RKO (cell line): ENCODE measurements around the gene COX6B1.
"Not testable (repeated sequence)": the region's sequence is repeated elsewhere in the genome, so short reads cannot be mapped to it uniquely, and the experiment has no call there.

ENCODE experiments used
- DNase-seq: peaks from one replicate; pipeline ENCODE4 v3.0.0-alpha.2; 2016; ENCODE audit warnings: low spot score

The COX6B1 gene

DNA sequence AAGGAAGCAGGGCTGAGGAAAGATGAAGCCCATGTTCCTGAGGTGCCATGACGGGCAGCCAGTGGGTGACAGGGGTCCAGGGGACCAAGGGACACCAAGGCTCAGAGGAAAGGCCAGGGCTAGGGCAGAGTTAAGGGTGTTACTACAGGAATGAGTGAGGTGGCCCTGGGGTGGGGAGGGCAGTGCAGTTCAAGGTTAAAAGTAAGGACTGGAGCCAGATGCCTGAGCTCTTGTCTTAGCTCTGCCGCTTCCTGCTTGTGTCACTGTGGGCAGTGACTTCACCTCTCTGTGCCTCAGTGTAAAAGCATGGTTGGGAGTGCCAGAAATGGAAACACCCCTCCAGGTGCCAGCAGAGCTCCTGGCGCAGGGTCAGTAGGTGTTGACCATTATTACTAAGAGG, 11.5 kb upstream of the COX6B1 start:
- DNase-seq = no peak

DNA sequence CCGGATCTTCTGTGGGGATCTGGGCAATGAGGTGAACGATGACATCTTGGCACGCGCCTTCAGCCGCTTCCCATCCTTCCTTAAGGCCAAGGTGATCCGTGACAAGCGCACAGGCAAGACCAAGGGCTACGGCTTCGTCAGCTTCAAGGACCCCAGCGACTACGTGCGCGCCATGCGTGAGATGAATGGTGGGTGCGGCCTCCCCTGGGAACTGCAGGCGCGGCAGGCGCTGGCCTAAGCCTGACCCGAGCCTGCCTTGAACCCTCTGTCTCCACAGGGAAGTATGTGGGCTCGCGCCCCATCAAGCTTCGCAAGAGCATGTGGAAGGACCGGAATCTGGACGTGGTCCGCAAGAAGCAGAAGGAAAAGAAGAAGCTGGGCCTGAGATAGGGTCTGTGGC, 11.0 kb upstream of the COX6B1 start:
- DNase-seq = no peak

DNA sequence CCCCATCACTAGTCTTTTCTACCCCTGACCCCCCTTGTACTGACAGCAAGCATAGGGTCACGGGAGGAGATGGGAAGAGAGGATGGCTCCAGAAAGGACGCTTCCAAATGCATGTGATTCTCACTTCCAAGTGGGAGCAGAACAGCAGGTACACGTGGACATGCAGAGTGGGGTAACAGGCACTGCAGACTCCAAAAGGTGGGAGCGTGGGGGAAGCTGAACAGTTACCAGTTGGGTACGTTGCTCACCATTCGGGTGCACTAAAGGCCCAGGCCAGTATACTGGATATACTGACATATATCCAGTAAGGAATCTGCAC, 8.8 kb upstream of the COX6B1 start:
- DNase-seq = no peak

DNA sequence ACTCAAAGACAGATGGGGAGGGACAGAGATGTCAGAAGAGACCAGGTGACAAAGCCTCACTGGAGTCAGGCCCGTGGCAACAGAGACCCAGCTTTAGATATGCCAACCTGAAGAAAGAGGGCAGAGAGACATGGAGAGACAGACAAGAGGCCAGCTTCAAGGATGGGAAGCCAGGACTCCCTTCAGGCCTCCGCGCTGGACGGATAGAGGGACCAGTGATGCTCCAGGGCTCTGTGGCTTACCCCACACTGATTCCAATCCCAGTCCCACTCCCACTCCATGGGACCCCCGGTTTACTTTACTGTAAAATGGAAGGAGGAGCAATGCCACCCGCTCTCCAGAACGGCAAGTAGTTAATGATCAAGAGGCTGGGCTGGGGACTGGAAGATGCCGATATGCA, 8.3 kb upstream of the COX6B1 start:
- DNase-seq = no peak

DNA sequence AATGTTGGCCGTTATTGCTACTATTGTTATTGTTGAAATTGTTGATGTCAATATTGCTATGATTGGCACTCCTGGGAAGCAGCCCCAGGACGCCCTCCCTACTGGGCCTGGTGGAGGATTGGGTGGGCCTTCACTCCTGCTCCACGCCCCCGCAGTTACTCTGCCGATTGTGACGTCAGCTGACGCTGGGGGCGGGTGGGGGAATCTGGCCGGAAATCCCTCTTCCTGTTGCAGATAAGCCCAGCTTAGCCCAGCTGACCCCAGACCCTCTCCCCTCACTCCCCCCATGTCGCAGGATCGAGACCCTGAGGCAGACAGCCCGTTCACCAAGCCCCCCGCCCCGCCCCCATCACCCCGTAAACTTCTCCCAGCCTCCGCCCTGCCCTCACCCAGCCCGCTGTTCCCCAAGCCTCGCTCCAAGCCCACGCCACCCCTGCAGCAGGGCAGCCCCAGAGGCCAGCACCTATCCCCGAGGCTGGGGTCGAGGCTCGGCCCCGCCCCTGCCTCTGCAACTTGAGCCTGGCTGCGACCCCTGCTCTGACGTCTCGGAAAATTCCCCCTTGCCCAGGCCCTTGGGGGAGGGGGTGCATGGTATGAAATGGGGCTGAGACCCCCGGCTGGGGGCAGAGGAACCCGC, 6.5 kb upstream of the COX6B1 start, which contains the start of gene ETV2:
TSS of gene ETV2 (plus strand) at position 231 of the 637 bp plus-strand sequence. CDS start 716 bp downstream, outside the sequence.
- no peak for DNase-seq

DNA sequence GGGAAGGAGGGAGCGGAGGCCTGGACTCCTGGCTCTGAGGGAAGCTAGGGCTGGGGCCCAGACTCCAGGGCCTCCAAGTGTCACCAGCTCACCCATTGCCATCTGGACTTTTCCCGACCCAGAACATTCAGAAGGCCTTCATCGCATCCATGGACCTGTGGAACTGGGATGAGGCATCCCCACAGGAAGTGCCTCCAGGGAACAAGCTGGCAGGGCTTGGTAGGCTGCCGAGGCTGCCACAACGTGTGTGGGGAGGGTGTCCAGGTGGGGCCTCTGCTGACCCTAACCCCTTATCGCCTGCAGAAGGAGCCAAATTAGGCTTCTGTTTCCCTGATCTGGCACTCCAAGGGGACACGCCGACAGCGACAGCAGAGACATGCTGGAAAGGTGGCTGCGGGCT, 5.8 kb upstream of the COX6B1 start:
- DNase-seq = no peak

DNA sequence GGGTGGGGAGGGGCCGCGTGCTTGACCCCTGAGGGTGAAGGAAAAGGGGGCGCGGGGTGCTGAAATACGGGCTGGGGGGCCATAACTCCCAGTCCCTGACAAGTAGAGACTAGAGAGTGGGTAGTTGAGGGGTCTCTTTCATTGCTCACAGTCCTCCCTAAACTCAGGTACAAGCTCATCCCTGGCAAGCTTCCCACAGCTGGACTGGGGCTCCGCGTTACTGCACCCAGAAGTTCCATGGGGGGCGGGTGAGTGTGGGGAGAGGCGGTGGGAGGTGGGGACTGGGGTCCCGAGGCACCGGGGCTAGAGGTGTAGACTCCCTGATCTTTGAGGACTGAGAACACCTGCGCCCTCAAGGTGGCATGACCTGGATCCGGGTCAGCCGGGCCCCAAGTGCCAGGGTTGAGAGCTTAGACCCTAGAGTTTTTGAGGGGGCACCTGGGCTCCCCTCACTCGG, 5.3 kb upstream of the COX6B1 start:
- DNase-seq = no peak

DNA sequence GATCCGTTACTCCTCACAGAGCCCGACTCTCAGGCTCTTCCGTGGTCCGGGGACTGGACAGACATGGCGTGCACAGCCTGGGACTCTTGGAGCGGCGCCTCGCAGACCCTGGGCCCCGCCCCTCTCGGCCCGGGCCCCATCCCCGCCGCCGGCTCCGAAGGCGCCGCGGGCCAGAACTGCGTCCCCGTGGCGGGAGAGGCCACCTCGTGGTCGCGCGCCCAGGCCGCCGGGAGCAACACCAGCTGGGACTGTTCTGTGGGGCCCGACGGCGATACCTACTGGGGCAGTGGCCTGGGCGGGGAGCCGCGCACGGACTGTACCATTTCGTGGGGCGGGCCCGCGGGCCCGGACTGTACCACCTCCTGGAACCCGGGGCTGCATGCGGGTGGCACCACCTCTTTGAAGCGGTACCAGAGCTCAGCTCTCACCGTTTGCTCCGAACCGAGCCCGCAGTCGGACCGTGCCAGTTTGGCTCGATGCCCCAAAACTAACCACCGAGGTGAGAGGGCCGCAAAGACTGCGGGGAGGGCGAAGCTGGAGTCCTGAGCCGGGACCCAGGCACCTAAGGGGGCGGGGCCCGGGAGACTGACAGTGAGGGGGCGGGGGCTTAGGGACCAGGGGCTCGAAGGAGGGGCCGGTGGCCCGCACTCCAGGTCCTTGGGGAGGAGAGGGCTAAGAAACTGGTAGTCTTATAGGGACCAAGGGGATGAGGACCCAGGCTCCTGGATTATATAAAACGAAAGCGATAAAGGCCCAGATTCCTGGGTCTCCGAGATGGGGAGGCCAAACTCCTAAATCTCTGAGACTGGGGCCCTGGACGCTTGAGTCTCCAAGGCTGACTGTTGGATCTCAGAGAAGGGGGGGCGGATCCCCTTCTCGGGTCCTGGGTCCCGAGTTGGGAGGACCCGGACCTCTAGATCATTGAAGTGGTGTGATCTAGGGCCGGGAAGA, 4.6 kb upstream of the COX6B1 start:
- peak; percentile 86 for DNase-seq

DNA sequence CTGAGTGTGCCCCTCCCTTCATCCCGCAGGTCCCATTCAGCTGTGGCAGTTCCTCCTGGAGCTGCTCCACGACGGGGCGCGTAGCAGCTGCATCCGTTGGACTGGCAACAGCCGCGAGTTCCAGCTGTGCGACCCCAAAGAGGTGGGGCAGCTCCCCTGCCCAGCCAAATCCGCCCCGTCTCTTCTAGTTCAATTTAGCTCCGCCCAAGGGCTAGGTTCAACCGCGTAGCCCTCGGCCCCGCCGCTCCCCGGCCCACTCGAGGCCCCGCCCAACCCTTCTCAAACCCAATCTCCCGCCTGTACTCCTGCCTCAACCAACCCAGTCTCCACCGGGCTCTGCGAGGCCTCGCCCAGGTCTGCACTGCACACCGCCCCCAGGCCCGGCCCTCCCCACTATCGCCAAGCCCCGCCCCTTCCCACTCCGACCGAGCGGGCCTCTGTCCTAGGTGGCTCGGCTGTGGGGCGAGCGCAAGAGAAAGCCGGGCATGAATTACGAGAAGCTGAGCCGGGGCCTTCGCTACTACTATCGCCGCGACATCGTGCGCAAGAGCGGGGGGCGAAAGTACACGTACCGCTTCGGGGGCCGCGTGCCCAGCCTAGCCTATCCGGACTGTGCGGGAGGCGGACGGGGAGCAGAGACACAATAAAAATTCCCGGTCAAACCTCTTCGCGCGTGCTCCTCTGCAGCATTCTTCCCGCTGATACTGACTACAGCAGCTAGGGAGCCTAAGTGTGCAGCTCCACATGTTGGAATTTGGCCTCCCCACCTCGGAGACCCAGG, 3.7 kb upstream of the COX6B1 start:
- peak; percentile 95 for DNase-seq

DNA sequence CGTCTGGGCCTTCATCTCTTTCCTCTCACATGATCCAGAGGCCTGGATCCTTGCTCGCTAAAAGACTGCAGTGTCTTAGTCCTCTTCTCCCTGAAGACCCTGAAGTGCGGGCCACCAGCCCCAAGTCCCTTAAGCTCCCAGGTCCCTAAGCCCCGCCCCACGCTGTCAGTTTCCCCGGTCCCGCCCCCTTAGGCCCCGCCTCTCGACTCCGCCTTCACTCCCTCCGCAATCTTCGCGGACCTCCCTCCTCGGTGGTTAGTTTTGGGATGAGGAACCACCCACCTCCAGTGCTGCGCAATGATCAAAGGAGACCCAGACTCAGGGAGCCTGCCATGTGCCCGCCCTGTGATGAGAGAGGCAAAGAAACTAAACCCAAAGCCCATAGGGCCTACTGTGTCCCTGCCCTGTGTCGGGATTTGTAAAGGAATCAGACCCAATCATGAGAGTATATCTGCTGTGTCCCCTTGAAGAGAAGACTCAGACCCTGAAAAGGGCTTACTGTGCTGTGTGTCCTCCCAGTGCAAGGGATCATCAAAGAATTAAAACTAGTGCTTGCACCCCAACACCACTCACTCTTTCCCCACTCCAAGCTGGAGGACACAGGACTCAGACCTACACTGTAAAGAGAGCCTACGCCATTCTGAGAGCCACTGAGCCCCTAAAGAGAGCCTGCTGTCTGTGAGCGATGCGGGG, 3.0 kb upstream of the COX6B1 start:
- peak; percentile 67 for DNase-seq

DNA sequence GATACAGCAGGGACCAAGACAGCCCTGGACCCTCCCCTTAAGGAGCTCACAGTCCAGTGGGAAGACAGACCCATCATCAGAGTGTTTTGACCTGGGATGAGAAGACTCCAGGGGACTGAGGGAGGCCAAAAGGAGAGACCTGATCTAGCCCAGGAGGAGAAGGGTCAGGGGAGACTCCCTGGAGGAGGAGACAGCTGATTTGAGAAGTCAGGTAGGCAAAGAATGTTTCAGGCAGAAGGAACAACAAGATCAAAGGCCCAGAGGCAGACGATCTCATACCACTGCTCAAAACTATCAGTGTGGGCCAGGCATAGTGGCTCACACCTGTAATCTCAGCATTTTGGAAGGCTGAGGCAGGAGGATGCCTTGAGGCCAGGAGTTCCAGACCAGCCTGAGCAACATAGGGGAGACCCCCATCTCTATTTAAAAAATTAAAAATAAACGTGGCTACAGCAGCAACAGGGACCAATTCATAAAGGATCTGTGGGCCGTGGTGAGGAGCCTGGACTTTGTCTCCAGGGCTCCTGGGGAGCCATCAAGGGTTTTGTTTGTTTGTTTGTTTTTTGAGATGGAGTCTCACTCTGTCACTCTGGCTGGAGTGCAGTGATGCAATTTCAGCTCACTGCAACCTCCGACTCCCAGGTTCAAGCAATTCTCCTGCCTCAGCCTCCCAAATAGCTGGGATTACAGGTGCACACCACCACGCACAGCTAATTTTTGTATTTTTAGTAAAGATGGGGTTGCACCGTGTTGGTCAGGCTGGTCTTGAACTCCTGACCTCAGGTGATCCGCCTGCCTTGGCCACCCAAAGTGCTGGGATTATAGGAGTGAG, 2.2 kb upstream of the COX6B1 start:
- no peak for DNase-seq

DNA sequence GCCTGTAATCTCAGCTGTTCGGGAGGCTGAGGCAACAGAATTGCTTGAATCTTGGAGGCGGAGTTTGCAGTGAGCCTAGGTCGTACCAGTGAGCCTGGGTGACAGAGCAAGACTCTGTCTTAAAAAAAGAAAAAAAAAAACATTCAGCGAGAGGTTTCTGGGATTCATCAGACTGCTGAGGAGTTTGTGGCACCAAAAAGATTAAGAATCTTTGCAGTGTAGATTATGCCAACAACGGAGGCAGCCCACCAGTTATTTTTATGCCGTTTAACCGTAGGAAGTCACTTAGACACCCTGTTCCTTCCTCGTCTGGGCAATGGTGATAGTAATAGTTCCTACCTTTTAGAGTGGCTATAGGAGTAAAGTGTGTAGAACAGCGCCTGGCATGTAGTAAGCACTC, 2.5 kb downstream of the COX6B1 start:
- no peak for DNase-seq

DNA sequence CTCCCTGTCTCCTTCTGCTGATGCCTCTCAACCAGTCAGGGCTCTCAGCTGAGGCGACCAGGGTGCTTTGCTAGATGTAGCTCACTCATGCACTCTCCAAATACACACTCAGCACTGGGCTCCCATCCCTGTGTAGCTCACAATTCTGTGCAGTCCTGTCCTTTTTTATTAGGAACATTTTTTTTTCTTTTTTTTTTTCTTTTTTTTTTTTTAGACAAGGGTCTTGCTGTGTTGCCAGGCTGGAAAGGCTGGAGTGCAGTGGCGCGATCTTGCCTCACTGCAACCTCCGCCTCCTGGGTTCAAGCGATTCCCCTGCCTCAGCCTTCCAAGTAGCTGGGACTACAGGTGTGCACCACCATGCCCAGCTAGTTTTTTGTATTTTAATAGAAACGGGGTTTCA, 6.7 kb downstream of the COX6B1 start:
- not testable (repeated sequence) for DNase-seq

DNA sequence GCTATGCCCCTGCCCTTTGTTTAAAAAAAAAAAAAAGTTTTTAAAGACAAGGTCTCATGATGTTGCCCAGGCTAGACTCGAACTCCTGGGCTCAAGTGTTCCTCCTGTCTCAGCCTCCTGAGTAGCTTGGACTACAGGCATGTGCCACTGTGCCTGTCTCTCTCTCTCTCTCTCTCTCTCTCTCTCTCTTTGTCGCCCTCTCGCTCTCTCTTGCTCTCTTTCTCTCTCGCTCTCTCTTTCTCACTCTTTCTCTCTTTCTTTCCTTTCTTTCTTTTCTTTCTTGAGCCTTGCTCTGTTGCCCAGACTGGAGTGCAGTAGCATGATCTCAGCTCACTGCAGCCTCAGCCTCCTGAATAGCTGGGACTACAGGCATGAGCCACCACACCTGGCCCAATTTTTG, 7.5 kb downstream of the COX6B1 start:
- no peak for DNase-seq

DNA sequence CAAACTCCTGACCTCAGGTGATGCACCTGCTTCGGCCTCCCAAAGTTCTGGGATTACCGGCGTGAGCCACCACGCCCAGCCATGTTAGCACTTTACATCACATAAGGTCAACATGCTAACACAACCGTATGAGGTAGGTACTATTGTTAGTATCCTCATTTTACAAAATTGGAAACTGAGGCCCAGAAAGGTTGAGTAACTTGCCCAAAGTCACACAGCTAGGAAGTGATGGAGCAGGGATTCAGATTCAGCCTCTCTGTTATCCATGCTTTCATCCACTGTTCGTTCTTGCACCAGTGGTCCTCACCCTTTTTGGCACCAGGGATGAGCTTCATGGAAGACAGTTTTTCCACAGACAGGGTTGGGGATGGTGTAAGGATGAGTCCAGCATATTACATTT, 8.6 kb downstream of the COX6B1 start:
- no peak for DNase-seq

DNA sequence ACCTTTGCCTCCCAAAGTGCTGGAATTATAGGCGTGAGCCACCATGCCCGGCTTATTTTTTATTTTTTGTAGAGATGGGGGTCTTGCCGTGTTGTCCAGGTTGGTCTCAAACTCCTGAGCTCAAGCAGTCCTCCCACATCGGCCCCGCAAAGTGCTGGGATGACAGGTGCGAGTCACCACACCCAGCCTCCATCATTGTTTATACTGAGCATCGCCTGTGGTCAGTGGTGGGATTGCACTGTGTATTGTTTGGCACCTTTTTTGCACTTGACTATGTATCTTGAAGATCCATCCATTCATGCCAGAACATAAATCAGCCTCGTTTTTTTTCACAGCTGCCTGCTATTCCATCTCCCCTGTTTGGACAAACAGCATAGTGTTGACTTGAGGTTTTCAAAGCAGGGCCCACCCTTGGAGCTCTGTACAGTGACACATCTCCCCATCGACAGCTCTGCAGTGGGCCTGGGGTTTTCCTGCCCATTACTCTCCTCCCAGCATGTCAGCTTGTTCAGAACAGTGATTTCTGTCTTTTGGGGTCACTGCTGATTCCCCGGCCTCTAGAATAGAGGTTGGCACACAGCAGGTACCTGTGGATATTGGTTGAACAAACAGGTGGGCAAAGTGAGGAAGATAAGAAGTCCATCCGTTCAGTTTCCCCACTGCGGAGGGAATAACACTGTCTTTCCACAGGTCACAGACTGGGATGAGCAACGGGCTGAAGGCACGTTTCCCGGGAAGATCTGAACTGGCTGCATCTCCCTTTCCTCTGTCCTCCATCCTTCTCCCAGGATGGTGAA, 10.0 kb downstream of the COX6B1 start:
- DNase-seq = peak; percentile 50

DNA sequence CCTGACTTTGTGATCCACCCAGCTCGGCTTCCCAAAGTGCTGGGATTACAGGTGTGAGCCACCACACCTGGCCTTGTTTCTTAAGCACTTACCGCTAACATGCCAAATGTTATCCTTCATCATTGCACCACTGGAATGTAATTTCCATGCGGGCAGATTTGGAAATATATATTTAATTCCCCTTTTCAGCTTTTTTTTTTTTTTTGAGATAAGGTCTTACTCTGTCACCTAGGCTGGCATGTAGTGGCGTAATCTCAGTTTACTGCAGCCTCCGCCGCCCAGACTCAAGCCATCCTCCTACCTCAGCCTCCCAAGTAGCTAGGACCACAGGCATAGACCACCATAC, 13.8 kb downstream of the COX6B1 start:
- no peak for DNase-seq

DNA sequence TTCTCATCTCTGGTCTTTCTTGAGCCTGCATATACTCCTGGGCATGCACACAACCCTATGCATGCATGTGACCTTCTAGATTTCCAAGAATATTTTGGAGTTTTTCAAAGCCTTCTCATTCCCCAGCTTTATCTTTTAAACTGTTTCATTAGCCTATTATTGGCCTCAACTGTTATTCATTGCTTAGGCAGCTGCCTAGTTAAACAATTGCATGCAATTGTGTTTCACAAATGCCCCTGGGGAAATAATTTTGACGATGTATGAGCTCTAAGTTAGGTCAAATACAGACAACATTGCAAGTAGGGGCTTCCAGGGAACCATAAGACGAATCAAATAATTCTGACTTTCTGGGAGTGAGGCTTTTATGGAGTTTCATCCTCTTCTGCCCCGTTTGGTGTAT, 15.9 kb downstream of the COX6B1 start:
- DNase-seq = no peak

DNA sequence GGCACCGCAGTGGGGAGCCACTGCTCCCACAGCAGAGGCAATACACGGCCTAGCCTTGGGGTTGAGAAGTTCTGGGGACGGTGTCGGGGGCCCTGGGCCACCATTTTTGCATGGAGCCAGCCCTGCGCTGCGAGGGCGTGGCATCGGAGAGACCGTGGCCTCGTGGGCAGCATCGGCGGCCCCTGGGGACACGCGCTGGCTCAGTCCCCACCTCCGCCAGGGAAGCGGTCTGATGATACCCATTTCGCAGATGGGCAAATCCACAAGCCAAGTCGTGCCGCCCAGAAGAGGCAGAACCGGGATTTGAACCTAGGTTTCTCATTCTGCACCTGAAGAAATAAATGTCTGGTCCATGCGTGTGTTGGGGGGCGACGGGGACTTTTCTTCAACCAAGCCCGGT, 17.0 kb downstream of the COX6B1 start:
- DNase-seq = no peak

DNA sequence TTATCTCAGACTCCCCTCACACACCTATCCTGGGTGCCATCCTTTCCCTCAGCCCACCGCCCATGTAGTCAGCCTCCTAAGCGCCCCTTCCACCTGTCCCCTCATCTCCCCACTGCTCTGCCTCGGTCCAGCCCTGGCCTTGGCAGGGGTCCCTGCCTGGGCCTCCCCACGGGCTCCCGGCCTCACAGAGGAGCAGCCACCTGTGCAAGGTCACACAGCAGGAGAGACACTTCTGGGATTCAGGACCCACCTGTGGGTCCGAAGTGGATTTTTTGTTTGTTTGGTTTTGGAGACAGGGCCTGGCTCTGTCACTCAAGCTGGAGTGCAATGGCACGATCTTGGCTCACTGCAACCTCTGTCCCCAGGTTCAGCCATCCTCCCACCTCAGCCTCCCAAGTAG, 17.5 kb downstream of the COX6B1 start:
- DNase-seq = no peak
